Endothelial cell of hepatic sinusoid (primary cell): ENCODE results near the gene KLHL17.

Source experiments
- in situ Hi-C: cut with HindIII; loops from 2 replicates; pipeline ENCODE4 v1.10.0; 2017; ENCODE audit warnings: low sequenced_read_pairs

The KLHL17 gene

DNA sequence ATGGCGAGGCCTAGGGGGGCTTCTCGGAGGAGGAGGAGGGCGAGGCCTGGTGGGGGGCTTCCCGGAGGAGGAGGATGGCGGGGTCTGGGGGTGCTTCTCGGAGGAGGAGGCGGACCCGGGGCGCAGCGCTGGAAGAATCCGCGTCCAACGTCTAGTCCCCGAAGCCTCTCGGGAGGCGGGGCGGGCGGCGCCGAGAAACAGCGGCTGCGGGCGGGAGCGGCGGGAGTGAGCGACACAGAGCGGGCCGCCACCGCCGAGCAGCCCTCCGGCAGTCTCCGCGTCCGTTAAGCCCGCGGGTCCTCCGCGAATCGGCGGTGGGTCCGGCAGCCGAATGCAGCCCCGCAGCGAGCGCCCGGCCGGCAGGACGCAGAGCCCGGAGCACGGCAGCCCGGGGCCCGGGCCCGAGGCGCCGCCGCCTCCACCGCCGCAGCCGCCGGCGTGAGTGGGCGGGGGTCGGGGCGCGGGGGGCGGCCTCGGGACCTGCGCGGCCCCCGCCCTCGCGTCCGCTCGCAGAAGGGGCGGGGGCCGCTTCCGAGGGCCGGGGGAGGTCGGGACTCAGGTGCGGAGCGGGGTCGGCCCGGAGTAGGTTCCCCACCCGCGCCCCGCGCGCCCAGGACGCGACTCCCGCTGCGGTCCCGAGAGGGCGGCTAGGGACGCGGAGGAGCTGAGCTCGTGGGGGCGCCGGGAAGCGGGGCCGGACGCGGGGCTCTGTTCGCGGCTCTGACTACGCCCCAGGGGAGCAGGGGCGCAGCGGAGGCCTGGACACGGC lies at the start of gene KLHL17:
KLHL17 (plus strand) TSS at position 222 of the 769 bp plus-strand sequence; CDS start at position 332, 110 bp downstream.
- in situ Hi-C loops = no loop called here

DNA sequence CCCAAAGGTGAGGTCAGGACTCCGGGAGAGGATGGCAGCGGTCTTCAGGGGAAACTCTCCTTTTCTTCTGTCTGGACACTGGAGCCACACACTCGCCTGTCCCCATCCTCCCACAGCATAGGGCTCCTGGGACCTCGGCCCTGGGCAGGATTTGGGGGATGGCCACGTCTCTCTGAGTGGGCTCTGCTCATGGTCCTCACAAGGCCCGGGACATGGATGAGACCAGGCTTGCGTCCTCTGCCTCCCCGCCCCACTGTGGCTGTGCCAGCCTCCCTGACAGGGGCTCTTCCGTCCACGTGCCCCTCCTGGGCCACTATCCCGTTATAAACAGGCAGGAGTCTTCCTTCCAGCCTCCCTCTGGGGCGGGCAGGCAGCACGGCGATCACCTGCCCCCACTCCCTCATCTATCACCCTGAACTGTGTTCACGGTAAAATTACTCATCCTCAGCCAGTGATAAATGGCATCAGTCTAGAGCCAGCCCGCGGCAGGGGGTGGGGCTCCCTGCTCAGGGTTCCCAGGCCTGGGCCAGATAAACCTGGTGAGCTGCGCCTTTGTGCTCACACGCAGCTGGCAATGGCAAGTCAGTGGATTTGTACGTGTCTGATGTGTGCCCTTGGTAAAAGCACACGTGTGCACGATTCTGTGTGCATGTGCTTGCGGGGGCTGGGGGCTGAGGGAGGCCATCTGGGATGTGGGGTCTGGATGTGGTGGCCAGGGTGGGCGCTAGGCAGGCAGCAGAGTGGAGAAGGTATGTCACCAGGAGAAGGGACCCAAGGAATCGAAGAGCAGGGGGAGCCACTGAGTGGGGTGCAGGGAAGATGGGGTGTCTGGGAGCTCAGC lies 49.3 kb upstream of the KLHL17 start:
- in situ Hi-C loops = no loop called here

DNA sequence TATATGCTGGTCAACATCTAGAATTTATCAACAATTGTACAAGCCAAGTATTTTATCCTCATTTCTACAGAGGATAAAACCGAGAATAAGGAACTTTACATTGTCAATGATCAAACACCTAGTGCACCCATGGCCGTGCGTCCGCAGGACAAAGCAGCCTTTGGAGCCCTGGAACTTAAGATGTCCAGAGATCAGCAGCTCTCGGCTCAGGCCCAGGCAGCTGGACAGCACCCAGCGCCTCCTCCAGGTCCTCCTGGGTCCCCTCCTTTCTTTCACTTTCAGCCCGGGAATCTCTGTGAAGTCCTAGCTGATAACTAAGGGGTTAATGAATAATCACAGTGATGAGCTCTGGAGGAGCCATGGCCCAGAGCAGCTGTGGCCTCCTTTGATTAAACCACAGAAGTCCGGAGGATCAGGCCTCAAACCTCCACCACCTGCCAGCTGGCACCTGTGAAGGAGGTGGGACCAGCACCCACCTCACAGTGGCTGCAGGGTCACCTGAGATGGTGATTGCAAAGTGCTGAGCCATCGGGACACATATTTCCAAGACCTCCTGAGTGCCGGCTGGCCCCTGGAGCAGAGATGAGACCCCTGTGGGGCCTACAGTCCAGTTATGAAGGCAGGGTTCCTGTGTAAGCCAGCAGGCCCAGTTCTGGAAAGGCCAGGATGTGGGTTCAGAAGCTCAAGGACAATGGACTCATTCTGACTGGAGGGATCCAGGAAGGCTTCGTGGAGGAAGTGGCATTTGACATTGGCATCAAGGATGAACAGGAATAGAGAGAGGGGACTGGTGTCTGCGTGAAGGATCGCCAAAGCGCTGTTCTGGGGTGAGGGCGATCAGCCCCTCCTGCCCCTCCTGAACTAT lies 48.3 kb upstream of the KLHL17 start:
- in situ Hi-C loops = no loop called here

DNA sequence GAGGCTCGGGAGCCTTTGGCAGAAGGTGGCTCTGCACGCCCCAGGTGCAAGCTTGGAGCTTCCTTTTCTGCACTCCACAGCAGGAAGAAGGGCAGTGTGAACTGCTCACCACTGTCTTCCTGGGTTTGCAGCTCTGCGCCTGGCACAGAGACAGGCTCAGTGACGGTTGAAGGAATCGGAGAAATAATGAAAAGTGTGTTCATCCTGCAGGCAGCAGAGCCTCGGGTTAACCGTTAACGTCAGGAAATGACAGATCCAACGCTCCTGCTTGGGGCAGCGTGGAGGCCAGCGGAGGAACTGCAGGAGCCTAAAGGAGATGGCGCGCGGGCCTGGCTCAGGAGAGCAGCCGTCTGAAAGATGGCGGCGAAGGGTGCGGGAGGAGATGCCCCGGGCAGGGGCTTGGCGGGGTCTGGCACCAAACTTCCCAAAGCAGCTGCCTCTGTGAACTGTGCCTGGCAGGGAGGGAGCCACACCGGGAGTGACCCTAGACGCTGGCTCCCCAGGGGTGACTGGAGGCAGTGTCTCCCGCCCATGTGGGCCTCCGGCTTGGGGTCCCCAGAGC lies 47.6 kb upstream of the KLHL17 start:
- in situ Hi-C loops = no loop called here

DNA sequence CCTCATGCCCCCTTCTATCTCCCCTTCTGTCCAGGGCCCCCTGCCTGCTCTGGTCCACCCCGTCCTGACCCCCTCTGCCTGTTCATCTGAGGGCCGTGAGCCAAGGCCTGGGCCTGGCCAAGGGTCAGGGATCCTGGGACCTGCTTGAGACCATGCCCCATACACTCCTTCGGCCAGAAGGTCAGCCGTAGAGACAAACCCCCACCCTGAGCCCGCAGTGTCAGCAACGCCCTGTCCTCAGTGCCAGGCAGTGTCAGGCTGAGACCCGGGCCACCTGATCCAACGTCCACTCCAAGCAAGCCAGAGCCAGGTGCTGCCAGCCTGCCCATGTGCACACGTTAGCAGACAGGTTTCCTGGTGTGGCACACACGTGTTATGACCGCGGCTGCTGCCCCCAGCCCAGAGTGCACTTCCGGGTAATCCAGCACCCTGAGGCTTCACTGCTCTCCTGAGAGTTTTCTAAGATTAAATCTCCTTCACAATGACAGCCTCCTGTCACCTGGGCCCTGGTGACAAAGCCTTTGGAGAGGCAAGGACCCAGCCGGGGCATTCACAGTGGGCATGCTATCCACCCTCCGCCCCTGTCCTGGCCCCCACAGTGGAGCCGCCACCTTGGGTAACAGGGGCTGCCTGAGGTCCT lies 46.8 kb upstream of the KLHL17 start:
- in situ Hi-C loops = no loop called here

DNA sequence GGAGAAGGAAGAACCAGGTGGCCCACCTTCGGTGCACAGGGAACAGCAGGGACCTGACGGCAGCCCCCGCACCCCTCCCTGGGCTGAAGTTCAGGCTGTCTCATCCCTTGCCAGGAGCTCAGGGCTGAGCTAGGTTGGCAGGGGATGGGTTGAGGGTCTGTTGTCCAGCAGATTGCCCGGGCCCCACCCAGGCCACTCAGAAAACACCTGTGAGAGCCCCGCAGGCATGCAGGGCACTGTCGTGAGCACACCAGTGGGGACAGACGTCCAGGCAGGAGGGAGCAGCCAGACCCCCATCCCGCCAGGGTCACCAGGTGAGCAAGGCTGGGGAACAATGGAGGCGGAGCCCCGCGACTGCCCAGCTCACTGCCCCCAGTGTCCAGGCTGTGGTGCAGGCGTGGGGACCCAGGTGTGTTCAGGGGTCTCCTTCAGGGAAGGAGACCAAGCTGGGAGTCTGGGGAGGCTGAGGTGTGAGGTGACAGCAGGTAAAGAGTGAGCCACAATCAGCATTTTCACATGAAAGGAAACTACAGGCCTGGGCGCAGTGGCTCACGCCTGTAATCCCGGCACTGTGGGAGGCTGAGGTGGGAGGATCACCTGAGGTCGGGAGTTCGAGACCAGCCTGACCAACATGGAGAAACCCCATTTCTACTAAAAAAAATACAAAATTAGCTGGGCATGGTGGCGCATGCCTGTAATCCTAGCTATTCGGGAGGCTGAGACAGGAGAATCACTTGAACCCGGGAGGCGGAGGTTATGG lies 46.1 kb upstream of the KLHL17 start:
- in situ Hi-C loops = no loop called here

DNA sequence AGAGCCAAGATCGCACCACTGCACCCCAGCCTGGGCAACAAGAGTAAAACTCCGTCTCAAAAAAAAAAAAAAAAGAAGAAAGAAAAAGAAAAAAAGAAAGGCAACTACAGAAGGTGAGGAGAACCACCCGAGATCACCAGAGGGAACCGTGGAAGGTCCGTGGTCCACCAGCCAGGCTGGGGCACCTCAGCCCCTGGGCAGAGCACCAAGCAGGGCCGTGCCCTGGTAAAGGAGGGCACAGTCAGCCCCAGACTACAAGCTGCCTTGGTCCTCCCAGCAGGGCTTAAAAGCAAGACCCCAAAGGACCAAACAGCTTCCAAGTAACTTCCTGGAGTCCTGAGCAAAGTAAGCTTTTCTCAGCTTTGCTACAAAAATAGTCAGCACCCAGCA lies 45.5 kb upstream of the KLHL17 start:
- in situ Hi-C loops = no loop called here

DNA sequence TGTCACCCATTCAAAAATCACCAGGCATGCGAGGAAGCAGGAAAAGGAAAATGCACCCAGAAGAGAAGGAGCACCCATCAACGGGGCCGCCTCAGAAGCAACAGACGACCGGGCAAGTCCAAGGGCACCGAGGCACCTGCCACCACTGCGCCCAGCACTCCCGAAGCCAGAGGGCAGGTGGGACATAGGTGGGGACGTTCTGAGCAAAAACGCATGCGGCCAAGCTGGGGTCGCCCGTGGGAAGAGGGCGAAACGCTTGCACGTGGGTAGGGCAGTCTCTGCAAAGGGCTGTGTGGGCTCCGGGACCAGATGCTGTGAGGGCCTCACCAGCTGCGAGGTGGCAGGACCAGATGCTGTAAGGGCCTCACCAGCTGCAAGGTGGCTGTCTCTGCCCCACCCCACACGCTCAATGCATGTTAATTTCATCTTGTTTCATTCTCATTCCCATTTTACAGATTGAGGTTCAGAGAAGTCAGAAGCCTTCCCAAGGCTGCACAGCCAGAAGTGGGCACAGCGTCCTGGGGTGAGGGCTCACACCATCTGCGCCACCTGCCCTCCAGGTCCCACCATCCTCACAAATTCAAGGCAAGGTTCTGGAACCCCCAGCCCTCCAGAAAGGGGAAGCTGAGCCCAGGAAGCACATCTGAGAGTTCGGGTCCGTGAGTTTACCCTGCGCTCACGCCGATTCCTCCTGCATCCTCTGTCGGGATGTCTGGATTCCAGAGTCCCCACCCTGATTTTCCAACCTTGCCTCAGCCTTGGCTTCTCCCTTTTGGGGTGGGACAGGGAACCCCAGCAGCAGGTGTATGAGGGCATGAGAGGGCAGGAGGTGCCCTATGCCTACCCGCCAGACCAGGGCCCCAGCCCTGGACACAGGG lies 44.9 kb upstream of the KLHL17 start:
- in situ Hi-C loops = no loop called here

DNA sequence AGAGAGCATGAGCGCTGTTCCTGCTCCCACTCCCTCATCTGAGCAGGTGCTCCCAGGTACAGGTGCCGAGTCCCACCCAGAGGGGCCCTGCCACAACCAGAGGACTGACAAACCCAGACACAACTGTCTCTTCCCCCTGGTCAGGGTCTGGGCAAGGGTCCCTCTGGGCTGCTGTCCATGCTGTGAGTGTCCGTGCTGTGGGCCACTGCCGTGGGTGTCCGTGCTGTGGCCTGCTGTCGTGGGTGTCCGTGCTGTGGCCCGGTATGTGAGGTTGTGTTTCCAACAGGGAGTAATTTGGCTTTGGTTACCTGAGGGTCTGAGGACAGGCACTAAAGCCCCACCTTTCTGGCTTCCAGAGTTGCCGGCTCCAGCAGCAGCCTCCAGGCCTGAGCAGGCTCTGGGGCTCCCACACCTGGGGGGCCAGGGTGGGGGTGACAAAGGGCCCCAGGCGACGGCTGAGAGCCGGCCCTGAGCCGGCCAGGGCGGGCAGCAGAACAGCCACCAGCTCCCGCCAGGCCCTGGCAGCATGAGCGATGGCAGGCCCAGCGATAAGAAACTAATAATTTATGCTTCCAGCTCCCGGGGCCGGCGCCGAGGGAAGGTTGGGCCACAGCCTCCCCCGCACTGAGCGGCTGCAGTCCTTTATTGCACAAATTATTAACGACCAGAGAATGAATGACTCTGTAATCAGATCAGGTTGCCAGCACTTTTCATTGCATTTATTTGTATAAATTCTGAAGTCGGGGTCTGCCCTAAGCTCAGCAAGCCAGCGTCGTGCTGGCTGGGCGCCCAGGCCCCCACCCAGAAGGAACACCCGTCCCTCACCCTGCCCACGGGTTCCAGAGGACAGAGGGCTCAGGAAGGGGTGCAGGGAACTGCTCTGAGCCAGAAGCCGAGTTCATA lies 44.0 kb upstream of the KLHL17 start:
- in situ Hi-C loops = no loop called here

DNA sequence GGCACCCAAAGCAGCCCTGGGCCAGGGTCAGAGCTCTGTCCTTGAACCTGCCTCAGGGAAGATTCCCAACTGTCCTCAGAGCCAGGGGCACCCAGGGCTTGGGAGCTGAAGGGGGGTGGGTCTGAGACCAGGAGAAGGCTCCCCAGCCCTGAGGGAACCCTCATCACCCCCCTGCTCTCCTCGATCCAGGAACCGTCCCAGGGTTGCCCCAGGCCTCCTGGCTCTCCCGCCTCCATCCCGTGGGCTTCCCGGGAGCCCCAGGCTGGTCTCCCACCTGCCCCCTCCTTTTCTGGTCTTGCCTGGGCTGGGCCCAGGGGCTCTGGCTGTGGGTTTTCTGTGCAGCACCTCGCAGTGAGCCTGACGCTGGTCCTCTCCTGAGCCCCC lies 43.3 kb upstream of the KLHL17 start:
- in situ Hi-C loops = no loop called here

DNA sequence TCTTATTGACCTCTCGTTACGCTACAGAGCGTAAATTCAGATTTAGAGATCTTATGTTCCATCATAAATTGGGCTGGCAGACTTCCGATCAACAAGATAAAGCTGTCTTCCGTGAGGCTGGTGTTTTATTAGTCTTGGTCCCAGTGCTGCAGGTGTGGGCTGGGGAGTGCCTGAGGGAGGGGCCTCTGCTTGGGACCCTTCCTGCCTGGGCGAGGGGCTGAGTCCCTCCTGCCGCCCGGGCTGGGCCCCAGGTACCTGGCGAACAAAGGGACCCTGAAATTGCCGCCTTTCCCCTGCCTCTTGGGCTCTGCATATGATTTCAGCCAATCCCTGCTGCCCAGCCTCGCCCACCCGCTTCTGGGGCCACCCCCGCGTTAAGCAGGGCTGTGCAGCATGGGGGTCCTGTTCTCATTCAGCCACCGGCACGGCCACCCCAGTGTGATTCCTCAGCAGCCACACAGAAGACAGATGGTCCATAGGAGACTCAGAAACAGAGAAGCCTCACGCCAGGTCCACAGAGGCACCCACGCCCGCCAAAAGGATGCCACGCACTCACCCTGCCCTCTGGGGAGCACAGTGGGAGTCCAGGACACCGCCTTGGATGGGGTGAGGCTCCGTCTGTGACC lies 42.8 kb upstream of the KLHL17 start:
- in situ Hi-C loops = no loop called here

DNA sequence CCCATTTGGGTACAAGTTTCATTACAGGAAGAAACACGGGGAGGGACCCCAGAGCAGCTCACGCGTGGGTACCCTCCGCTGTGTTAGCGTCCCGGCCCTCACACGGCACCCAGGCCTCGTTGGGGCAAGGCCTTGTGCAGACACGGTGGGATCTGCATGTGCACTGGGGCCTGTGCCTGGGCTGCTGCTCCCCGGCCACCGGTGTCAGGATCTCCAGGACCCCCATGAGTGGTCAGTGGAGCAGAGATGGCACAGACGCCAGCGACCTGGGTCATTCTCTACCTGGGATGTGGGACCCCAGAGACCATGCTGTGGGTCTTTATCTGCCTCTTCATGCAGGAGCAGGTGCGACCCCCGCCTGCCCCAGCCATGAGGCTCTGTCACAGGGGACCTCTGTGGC lies 42.0 kb upstream of the KLHL17 start:
- in situ Hi-C loops = no loop called here

DNA sequence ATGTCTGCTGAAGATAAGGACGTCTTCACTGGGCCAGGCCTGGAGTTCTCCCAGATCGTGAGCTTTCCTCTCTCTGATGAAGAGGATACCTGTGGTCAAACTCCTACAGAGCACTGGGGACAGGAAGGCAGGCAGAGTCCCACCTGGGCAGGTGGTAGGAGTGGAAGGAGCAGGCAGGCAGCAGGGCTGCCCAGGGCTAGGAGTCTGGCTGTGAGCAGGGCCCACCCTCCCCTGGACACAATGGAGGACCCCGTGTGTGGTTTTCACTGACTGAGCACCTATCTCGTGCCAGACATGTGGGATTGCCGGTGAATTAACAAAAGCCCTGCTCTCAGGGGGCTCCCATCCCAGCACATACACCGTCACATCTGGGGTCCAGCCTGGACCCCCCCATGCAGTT lies 41.5 kb upstream of the KLHL17 start:
- in situ Hi-C loops = no loop called here

DNA sequence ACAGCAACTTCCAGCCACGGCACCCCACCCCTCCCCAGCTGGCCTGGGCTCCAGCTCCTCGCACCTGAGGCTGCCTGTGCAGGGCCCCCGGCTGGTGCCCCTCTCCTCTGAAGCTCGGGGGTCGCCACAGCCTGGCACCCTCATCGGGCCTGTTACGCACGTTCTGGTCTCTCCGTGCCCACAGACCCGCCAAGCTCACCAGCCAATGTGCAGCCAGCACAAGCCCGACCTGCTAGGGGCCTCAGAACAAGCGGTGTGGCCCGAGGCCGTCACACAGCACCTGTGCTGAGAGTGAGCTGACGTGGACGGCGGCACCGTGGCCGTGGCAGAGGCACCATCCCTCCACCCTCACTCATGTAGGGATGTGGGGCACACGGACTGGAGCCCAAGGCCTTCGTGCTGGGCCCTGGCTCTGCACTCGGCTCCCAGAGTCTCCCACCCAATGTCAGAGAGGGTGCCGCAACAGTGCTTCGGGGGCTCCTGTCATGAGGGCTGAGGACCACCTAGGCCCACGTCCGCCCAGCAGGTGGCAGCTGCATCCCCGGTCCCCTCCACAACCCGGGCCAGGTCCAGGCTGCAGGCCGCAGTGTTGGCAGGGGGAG lies 41.0 kb upstream of the KLHL17 start:
- in situ Hi-C loops = no loop called here

DNA sequence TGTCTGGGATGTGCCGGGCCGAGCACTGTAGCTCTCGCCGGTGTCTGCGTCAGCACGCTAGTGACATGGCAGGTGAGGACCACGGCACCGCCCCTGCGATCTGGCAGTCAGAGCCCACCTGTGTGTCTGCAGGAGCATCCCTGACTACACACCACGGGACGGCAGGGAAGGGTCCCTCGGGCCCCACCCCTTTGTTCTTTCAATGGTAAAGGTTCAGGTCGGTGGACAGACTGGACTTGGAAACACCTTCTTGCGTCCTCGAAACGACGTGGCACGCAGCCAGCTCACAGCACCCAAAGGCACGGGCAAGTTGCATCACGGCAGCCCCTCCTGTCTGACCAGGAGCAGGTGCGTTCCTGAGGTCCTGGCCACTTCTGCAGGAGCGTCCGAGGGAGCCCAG lies 40.4 kb upstream of the KLHL17 start:
- in situ Hi-C loops = no loop called here

DNA sequence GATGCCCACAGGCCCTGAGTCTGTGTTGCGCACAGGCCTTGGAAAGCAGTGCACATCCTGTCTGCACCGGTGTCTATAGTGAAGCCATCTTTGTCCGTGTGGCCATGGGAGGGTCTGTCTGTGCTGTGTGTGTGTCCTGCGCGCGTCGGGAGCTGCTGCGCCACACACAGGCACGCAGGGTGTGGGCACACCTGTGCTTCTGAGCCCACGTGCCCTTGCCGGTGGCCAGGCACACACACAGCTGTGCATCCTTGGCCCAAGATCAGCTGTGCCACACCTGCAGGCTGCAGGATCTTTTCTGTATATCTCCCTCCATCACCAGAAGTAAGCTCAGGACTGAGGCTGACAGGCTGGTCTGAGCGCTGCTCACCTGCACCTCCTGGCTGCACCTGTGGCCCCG lies 39.9 kb upstream of the KLHL17 start:
- in situ Hi-C loops = no loop called here
